Testis (tissue), 3 donors: ENCODE measurements around the gene ALOX5. TPM values are rescaled to one million over a fixed set of nuclear protein-coding genes. Genes with fewer than 3 reads are reported as not detected.

Experiments
- DNase-seq: peaks from one replicate; pipeline ENCODE4 v3.0.0-alpha.2; 2019
- H3K27ac ChIP-seq, 2 donors: fragments of 200-600 bp; sonication (generic); one replicate each; pipeline ENCODE4 v1.5.1; 2019
- H3K27me3 ChIP-seq: fragments of 200-600 bp; sonication (generic); one replicate; pipeline ENCODE4 v1.5.1; 2019
- H3K36me3 ChIP-seq: fragments of 200-600 bp; sonication (generic); one replicate; pipeline ENCODE4 v1.5.1; 2017; ENCODE audit warnings: low read depth; ENCODE audit errors: missing control alignments
- H3K4me1 ChIP-seq: fragments of 200-600 bp; sonication (generic); one replicate; pipeline ENCODE4 v1.5.1; 2019
- H3K4me3 ChIP-seq, 2 donors: fragments of 200-600 bp; sonication (generic); one replicate each; pipeline ENCODE4 v1.5.1; 2017 to 2019
- H3K9me3 ChIP-seq: fragments of 200-600 bp; sonication (generic); one replicate; pipeline ENCODE4 v1.5.1; 2017
- CTCF ChIP-seq, 3 experiments: fragments of 450-650 bp in 2 of 3; fragments of 200-600 bp in 1 of 3; sonication (generic) in 1 of 3; IDR thresholded peaks; one replicate each; pipeline ENCODE4 v1.5.1; 2016 to 2019; ENCODE audit warnings: antibody characterized with exemption in 3 of 3, mild to moderate bottlenecking in 2 of 3, moderate library complexity in 1 of 3
- POLR2A ChIP-seq: fragments of 450-650 bp; IDR thresholded peaks from one replicate; pipeline ENCODE4 v1.6.1; 2017; ENCODE audit warnings: antibody characterized with exemption, mild to moderate bottlenecking, moderate library complexity
- WGBS, 2 donors: methylation state at CpG; one replicate each; pipeline ENCODE4 v1.1.5; 2018; 5-methylcytosine and 5-hydroxymethylcytosine counted together
- intact Hi-C: fragments of 100-400 bp; cut with DNase I; formaldehyde crosslinking; loops from one replicate; pipeline ENCODE4 v1.15.1; 2023; ENCODE audit warnings: low total_unique reads
- polyA plus RNA-seq: library from polyadenylated mRNA; stranded (reverse); fragments of 350-450 nt; fragmentation: Illumina TruSeq; extraction: RNeasy Lipid Tissue Mini Kit (QIAGEN cat#74804); gene quantifications from one replicate; pipeline ENCODE4 v1.2.3, GENCODE V29; 2014; ENCODE audit warnings: low read depth, low replicate concordance; ENCODE audit not compliant: insufficient read depth
- total RNA-seq, 2 donors: library from RNA; depleted of rRNA; stranded (reverse); fragments of >200 nt; gene quantifications; one replicate each; pipeline ENCODE4 v1.2.3, GENCODE V29; 2016

ALOX5 gene
- total and polyA plus RNA-seq, 3 donors from 2014 or later, result 11.4 to 18.5 (median 13.7) TPM

- intact Hi-C loops, result no loop called here
- no peaks in the 10 kb centered on the region for H3K27me3 ChIP-seq
- peaks cover 3% of the 10 kb centered on the region for H3K4me1 ChIP-seq
- H3K9me3 ChIP-seq, result no peaks in the 10 kb centered on the region
- DNase-seq, result no peak
- TF ChIP-seq POLR2A (no peak), CTCF (IDR thresholded peaks at IDR 0.05) (no peak)
- no peak overlapping the region for H3K4me3 ChIP-seq
- 80 to 83% methylated on average over 2 to 9 of the region's 9 CpGs for WGBS, 2 donors
- H3K27ac ChIP-seq, result no peak overlapping the region
- H3K36me3 ChIP-seq, result no peaks in the 10 kb centered on the region
Observed at GRCh38 chr10:45453639-45454255, 79.7 kb downstream of the ALOX5 start.

GRCh38 chr10:45454262-45454661 is 80.2 kb downstream of the ALOX5 start:
- TF ChIP-seq CTCF (IDR thresholded peaks at IDR 0.05) (no peak), POLR2A (no peak)
- Histone ChIP-seq H3K9me3 (no peaks in the 10 kb centered on the region), H3K36me3 (no peaks in the 10 kb centered on the region), H3K27ac (no peak overlapping the region), H3K4me3 (no peak overlapping the region), H3K27me3 (no peaks in the 10 kb centered on the region), H3K4me1 (peaks cover 3% of the 10 kb centered on the region)
- no peak for DNase-seq
- 47 to 62% methylated on average over 6 to 9 of the region's 9 CpGs for WGBS, 2 donors
- intact Hi-C loops, result no loop called here

- WGBS, 2 donors, result 78 to 81% methylated on average over 3 of the region's 3 CpGs
- no peak overlapping the region for H3K27ac ChIP-seq
- intact Hi-C loops, result no loop called here
- no peaks in the 10 kb centered on the region for H3K27me3 ChIP-seq
- no peak overlapping the region for H3K4me3 ChIP-seq
- peaks cover 3% of the 10 kb centered on the region for H3K4me1 ChIP-seq
- DNase-seq, result no peak
- no peaks in the 10 kb centered on the region for H3K36me3 ChIP-seq
- TF ChIP-seq CTCF (IDR thresholded peaks at IDR 0.05) (no peak), POLR2A (no peak)
- no peaks in the 10 kb centered on the region for H3K9me3 ChIP-seq
Observed at GRCh38 chr10:45454859-45455258, 80.8 kb downstream of the ALOX5 start.

- Histone ChIP-seq H3K4me3 (no peak overlapping the region), H3K36me3 (no peaks in the 10 kb centered on the region), H3K9me3 (no peaks in the 10 kb centered on the region), H3K27me3 (no peaks in the 10 kb centered on the region), H3K4me1 (peaks cover 3% of the 10 kb centered on the region), H3K27ac (no peak overlapping the region)
- 88 to 92% methylated on average over 4 to 7 of the region's 7 CpGs for WGBS, 2 donors
- intact Hi-C loops, result no loop called here
- DNase-seq, result no peak
- TF ChIP-seq CTCF (IDR thresholded peaks at IDR 0.05) (no peak), POLR2A (no peak)
Observed at GRCh38 chr10:45456233-45456632, 82.2 kb downstream of the ALOX5 start.

- TF ChIP-seq POLR2A, result no peak
- no peak for TF ChIP-seq CTCF (IDR thresholded peaks at IDR 0.05)
- no peak overlapping the region for H3K4me3 ChIP-seq
- no peaks in the 10 kb centered on the region for H3K36me3 ChIP-seq
- no peak overlapping the region for H3K27ac ChIP-seq
- no peaks in the 10 kb centered on the region for H3K9me3 ChIP-seq
- H3K4me1 ChIP-seq, result peaks cover 3% of the 10 kb centered on the region
- DNase-seq, result no peak
- no peaks in the 10 kb centered on the region for H3K27me3 ChIP-seq
- WGBS, 2 donors, result 93 to 94% methylated on average over 7 of the region's 7 CpGs
- intact Hi-C loops, result no loop called here
Observed at GRCh38 chr10:45456822-45457221, 82.8 kb downstream of the ALOX5 start.
